SK-N-SH treated with all-trans-retinoic acid at 6 μM for 48 hours (cell line): ENCODE data around the gene CLDN2.

ENCODE experiments used
- ATAC-seq: fragments of 200-7000 bp; cut with Tn5 transposase; 3 replicates; pipeline ENCODE4 v1.9.1; 2020; ENCODE audit warnings: mild to moderate bottlenecking, moderate library complexity
- ARNTL ChIP-seq: fragments of 450-650 bp; formaldehyde crosslinking; IDR thresholded peaks from 2 replicates; pipeline ENCODE4 v1.5.0; 2020; ENCODE audit warnings: low read depth, mild to moderate bottlenecking, moderate library complexity, borderline replicate concordance
- BACH2 ChIP-seq: fragments of 250-450 bp; sonication (Bioruptor Pico); IDR thresholded peaks from 2 replicates; pipeline ENCODE4 v1.9.0; 2021; ENCODE audit warnings: mild to moderate bottlenecking, borderline replicate concordance
- CREB5 ChIP-seq: fragments of 250-450 bp; sonication (Bioruptor Pico); IDR thresholded peaks from 2 replicates; pipeline ENCODE4 v1.5.1; 2020; ENCODE audit warnings: low read depth, mild to moderate bottlenecking, moderate library complexity
- CSDC2 ChIP-seq: fragments of 250-450 bp; sonication (Bioruptor Pico); IDR thresholded peaks from 2 replicates; pipeline ENCODE4 v1.5.0; 2020; ENCODE audit warnings: mild to moderate bottlenecking, moderate library complexity
- CSRNP3 ChIP-seq: fragments of 250-450 bp; sonication (Bioruptor Pico); IDR thresholded peaks from 2 replicates; pipeline ENCODE4 v1.5.1; 2021; ENCODE audit warnings: mild to moderate bottlenecking, moderate library complexity
- ESRRG ChIP-seq: fragments of 250-450 bp; sonication (Bioruptor Pico); IDR thresholded peaks from 2 replicates; pipeline ENCODE4 v1.6.1; 2021; ENCODE audit warnings: mild to moderate bottlenecking
- OSR1 ChIP-seq: fragments of 250-450 bp; sonication (Bioruptor Pico); IDR thresholded peaks from 2 replicates; pipeline ENCODE4 v1.8.0; 2022; ENCODE audit warnings: moderate library complexity, mild to moderate bottlenecking, inconsistent platforms
- PATZ1 ChIP-seq: fragments of 250-450 bp; sonication (Bioruptor Pico); IDR thresholded peaks from 2 replicates; pipeline ENCODE4 v1.8.0; 2020; ENCODE audit warnings: mild to moderate bottlenecking, moderate library complexity, borderline replicate concordance
- PPARA ChIP-seq: fragments of 250-450 bp; sonication (Bioruptor Pico); IDR thresholded peaks from 2 replicates; pipeline ENCODE4 v1.5.0; 2020; ENCODE audit warnings: mild to moderate bottlenecking, borderline replicate concordance
- RARB ChIP-seq: fragments of 250-450 bp; sonication (Bioruptor Pico); IDR thresholded peaks from 2 replicates; pipeline ENCODE4 v1.8.0; 2021; ENCODE audit warnings: mild to moderate bottlenecking, moderate library complexity
- TCF4 ChIP-seq: fragments of 250-450 bp; sonication (Bioruptor Pico); IDR thresholded peaks from 2 replicates; pipeline ENCODE4 v1.8.0; 2021; ENCODE audit warnings: mild to moderate bottlenecking, moderate library complexity, borderline replicate concordance
- TSHZ2 ChIP-seq: fragments of 250-450 bp; sonication (Bioruptor Pico); IDR thresholded peaks from 2 replicates; pipeline ENCODE4 v1.5.0; 2020; ENCODE audit warnings: mild to moderate bottlenecking, moderate library complexity
- ZC3H10 ChIP-seq: fragments of 250-450 bp; sonication (Bioruptor Pico); IDR thresholded peaks from 2 replicates; pipeline ENCODE4 v1.5.1; 2021; ENCODE audit warnings: mild to moderate bottlenecking, moderate library complexity
- ZFP3 ChIP-seq: fragments of 250-450 bp; sonication (Bioruptor Pico); IDR thresholded peaks from 2 replicates; pipeline ENCODE4 v1.5.0; 2020; ENCODE audit warnings: mild to moderate bottlenecking, moderate library complexity
- ZFP30 ChIP-seq: fragments of 450-650 bp; formaldehyde crosslinking; IDR thresholded peaks from 2 replicates; pipeline ENCODE4 v1.5.0; 2022; ENCODE audit warnings: mild to moderate bottlenecking, moderate library complexity
- ZNF565 ChIP-seq: fragments of 450-650 bp; formaldehyde crosslinking; conservative IDR thresholded peaks from 2 replicates; pipeline ENCODE4 v1.5.0; 2020; ENCODE audit warnings: low read depth, mild to moderate bottlenecking, moderate library complexity
- ZNF70 ChIP-seq: fragments of 450-650 bp; formaldehyde crosslinking; IDR thresholded peaks from 2 replicates; pipeline ENCODE4 v1.5.0; 2020; ENCODE audit warnings: mild to moderate bottlenecking, moderate library complexity
- ZNF8 ChIP-seq: fragments of 450-650 bp; formaldehyde crosslinking; IDR thresholded peaks from 2 replicates; pipeline ENCODE4 v1.5.0; 2020; ENCODE audit warnings: mild to moderate bottlenecking, moderate library complexity

The CLDN2 gene

GRCh38 chrX:106951230-106951629 is 31.0 kb downstream of the CLDN2 start (continued):
- TF ChIP-seq TSHZ2 (CRISPR knock-in tag) (no peak), ZFP30 (CRISPR knock-in tag) (no peak), ZFP3 (CRISPR knock-in tag) (no peak), BACH2 (CRISPR knock-in tag) (no peak)
- TF ChIP-seq, all 23 proteins: peak for 0

GRCh38 chrX:106952089-106952488 is 31.9 kb downstream of the CLDN2 start:
- no peak for ATAC-seq
- TF ChIP-seq ZNF70 (no peak), TCF4 (CRISPR knock-in tag) (no peak), CSRNP3 (CRISPR knock-in tag) (no peak), ZNF565 (CRISPR knock-in tag) (no peak), ZC3H10 (CRISPR knock-in tag) (no peak)

- ATAC-seq = no peak
- TF ChIP-seq PATZ1 (no peak), ZC3H10 (CRISPR knock-in tag) (no peak), ZNF70 (no peak), CREB5 (CRISPR knock-in tag) (no peak), BACH2 (CRISPR knock-in tag) (no peak), RARB (CRISPR knock-in tag) (no peak), CSDC2 (CRISPR knock-in tag) (no peak), ZFP3 (CRISPR knock-in tag) (no peak), OSR1 (CRISPR knock-in tag) (no peak), TCF4 (CRISPR knock-in tag) (no peak), ESRRG (CRISPR knock-in tag) (no peak), PPARA (CRISPR knock-in tag) (no peak), ARNTL (CRISPR knock-in tag) (no peak), TSHZ2 (CRISPR knock-in tag) (no peak), ZNF8 (CRISPR knock-in tag) (no peak)
Measured at GRCh38 chrX:106952538-106952937, 32.3 kb downstream of the CLDN2 start.

- TF ChIP-seq ZNF70 = no peak
- TF ChIP-seq ZNF565 (CRISPR knock-in tag) = no peak
- no peak for TF ChIP-seq ZFP3 (CRISPR knock-in tag)
- no peak for TF ChIP-seq ZC3H10 (CRISPR knock-in tag)
- TF ChIP-seq TCF4 (CRISPR knock-in tag) = no peak
- TF ChIP-seq ZNF8 (CRISPR knock-in tag) = no peak
- no peak for TF ChIP-seq ARNTL (CRISPR knock-in tag)
- no peak for TF ChIP-seq CSDC2 (CRISPR knock-in tag)
- TF ChIP-seq CSRNP3 (CRISPR knock-in tag) = no peak
- no peak for TF ChIP-seq ZFP30 (CRISPR knock-in tag)
- ATAC-seq = peak; percentile 45; the same call in 2 of the 3 replicates
Measured at GRCh38 chrX:106952988-106953387, 32.8 kb downstream of the CLDN2 start.
